Upper lobe of left lung (tissue), 6 donors: ENCODE data around the gene TMEM184B. TPM values are rescaled to one million over a fixed set of nuclear protein-coding genes. Genes with fewer than 3 reads are reported as not detected.
A peak's percentile ranks its signal among the peaks of the same experiment; 100 is the strongest.

Source experiments
- ATAC-seq, 2 donors: fragments of 200-7000 bp; cut with Tn5 transposase; one replicate each; pipeline ENCODE4 v1.9.1; 2022; ENCODE audit warnings: mild to moderate bottlenecking in 2 of 2, moderate library complexity in 2 of 2; ENCODE audit not compliant: low FRiP score in 2 of 2
- DNase-seq, 2 donors: peaks; one replicate each; pipeline ENCODE4 v3.0.0-alpha.2; 2019 to 2020
- H3K27ac ChIP-seq, 4 donors: fragments of 200-600 bp; sonication (generic); one replicate each; pipeline ENCODE4 v1.5.1; 2016 to 2019
- H3K27me3 ChIP-seq, 4 donors: fragments of 200-600 bp; sonication (generic); one replicate each; pipeline ENCODE4 v1.5.1; 2017 to 2019
- H3K36me3 ChIP-seq, 4 donors: fragments of 200-600 bp; sonication (generic); one replicate each; pipeline ENCODE4 v1.5.1; 2016 to 2019
- H3K4me1 ChIP-seq, 4 donors: fragments of 200-600 bp; sonication (generic); one replicate each; pipeline ENCODE4 v1.5.1; 2018 to 2019
- H3K4me3 ChIP-seq, 4 donors: fragments of 200-600 bp; sonication (generic); one replicate each; pipeline ENCODE4 v1.5.1; 2017 to 2019; ENCODE audit warnings: mild to moderate bottlenecking in 2 of 4, moderate library complexity in 1 of 4
- H3K9me3 ChIP-seq, 4 donors: fragments of 200-600 bp; sonication (generic); one replicate each; pipeline ENCODE4 v1.5.1; 2018 to 2019
- EP300 ChIP-seq, 4 donors: sonication (generic); formaldehyde crosslinking; IDR thresholded peaks; one replicate each; pipeline ENCODE4 v1.5.1; 2017; ENCODE audit warnings: antibody characterized with exemption in 4 of 4, control low read depth in 2 of 4
- POLR2A ChIP-seq, 4 donors: fragments of 450-650 bp; IDR thresholded peaks; one replicate each; pipeline ENCODE4 v1.5.1; 2016 to 2017; ENCODE audit warnings: antibody characterized with exemption in 4 of 4, mild to moderate bottlenecking in 2 of 4
- POLR2AphosphoS5 ChIP-seq, 2 donors: sonication (generic); formaldehyde crosslinking; IDR thresholded peaks; one replicate each; pipeline ENCODE4 v1.5.1; 2017; ENCODE audit warnings: antibody characterized with exemption in 2 of 2
- WGBS, 2 donors: methylation state at CpG; one replicate each; pipeline ENCODE4 v1.1.5; 2017 to 2018; 5-methylcytosine and 5-hydroxymethylcytosine counted together
- total RNA-seq, 6 donors: library from RNA; depleted of rRNA in 4 of 6; stranded (reverse); fragments of >200 nt in 4 of 6; gene quantifications; one replicate each; pipeline versions ENCODE4 v1.1.0 to v1.2.1, GENCODE V29; 2016 to 2021
- TF ChIP-seq, protein P1 (sequence below), 6 experiments: fragments of 450-650 bp in 4 of 6; fragments of 200-600 bp in 2 of 6; sonication (generic) in 2 of 6; IDR thresholded peaks; one replicate each; pipeline ENCODE4 v1.5.1; 2016 to 2019; ENCODE audit warnings: antibody characterized with exemption in 6 of 6
- donor health status: DM: no; HTN: no; CAD: no; lungs with moderate emphysema.
- donor health status: DM: no; HTN: yes; CAD: no; lungs with severe emphysema.

TMEM184B gene
- total RNA-seq, 6 donors from 2014 or later, result 47.5 to 141 (median 72.1) TPM

DNA sequence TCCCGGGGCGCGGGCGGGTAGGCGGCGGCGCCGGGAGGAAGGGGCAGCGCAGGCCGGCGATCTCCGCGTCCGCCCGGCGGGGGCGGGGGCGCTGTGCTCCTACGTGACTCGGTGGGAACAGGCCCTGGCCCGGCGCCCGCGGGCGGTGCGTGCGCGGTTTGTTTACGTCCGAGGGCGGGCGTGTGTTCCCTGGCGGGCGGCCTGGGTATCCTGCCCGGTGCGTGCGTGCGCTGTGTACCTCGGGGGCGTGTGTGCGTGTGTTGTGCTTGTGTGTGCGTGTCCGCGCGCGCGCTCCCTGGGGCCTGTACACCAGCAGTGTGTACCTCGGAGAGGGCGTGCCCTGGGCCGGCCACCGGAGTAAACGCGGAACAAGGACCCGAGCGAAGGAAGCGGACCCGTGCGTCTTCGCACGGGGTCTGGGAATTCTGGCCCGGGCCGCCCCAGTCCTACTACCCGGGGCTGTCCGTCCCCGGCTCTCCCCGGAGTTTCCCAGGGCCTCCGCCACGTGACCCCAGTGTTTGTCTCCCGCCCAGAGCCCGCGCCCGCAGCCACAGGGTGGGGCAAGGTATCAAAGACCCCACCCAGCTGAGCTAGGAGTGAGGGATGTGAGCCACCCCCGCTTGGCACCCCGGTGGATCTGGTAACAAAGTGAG lies 70.2 kb downstream of the TMEM184B start:
- Histone ChIP-seq H3K27me3 (no peaks in the 10 kb centered on the region), H3K36me3 (no peaks in the 10 kb centered on the region), H3K4me1 (peaks cover 20 to 29% (median 27%) of the 10 kb centered on the region in 4 donors), H3K27ac (peak overlapping the region; percentile 96 to 99 (median 98)), H3K9me3 (no peaks in the 10 kb centered on the region), H3K4me3 (peak overlapping the region; percentile 60 to 88 (median 78))
- DNase-seq, result peak; percentile 90 to 98
- TF ChIP-seq EP300 (IDR thresholded peaks at IDR 0.05) (peak in 3 of 4 donors; percentile 74 to 98 (median 96)), POLR2AphosphoS5 (IDR thresholded peaks at IDR 0.05) (peak; percentile 89 to 90), POLR2A (IDR thresholded peaks at IDR 0.05) (peak in 2 of 4 donors; percentile 24 to 41)
- TF ChIP-seq, protein P1, sequence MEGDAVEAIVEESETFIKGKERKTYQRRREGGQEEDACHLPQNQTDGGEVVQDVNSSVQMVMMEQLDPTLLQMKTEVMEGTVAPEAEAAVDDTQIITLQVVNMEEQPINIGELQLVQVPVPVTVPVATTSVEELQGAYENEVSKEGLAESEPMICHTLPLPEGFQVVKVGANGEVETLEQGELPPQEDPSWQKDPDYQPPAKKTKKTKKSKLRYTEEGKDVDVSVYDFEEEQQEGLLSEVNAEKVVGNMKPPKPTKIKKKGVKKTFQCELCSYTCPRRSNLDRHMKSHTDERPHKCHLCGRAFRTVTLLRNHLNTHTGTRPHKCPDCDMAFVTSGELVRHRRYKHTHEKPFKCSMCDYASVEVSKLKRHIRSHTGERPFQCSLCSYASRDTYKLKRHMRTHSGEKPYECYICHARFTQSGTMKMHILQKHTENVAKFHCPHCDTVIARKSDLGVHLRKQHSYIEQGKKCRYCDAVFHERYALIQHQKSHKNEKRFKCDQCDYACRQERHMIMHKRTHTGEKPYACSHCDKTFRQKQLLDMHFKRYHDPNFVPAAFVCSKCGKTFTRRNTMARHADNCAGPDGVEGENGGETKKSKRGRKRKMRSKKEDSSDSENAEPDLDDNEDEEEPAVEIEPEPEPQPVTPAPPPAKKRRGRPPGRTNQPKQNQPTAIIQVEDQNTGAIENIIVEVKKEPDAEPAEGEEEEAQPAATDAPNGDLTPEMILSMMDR (IDR thresholded peaks at IDR 0.05), result peak; percentile 30 to 79 (median 54)
- ATAC-seq, result peak; percentile 74 to 87
- 0% methylated on average over 55 of the region's 74 CpGs; no CpG with 5 or more reads in 1 of the 2 donors for WGBS, 2 donors

DNA sequence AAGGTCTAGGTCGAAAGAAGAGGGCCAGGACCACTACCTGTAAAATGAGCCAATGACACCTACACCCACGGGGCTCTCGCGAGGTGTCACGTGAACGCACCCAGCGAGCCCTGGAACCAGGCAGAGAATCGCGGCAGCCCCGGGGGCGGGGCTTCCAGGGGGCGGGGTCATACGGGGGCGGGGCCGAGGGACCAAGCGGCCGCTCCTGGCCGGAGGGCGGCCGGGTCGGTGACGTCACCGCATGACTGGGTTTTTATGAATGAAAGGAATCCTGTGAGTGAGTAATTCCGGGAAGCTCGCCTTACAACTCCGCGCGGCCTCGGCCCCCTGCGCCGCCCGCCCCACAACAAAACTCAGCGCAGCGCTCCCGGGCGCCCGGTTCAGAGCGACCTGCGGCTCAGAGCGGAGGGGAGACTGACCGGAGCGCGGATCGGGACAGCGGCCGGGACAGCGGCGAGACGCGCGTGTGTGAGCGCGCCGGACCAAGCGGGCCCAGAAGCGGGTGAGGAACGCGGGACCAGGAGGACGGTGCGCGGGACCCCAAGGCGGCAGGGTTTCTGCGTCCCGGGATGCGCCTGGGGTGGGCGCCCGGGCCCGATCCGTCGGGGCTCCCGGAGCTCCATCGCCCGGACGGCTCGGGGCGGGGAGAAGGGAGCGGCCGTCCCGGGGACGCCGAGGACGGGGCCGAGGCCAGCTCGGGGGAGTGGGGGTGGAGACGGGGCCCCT lies 70.9 kb downstream of the TMEM184B start, which contains the start of gene MAFF:
Gene MAFF (plus strand): TSS at position 284 of the 726 bp plus-strand sequence. CDS start 11,860 bp downstream, outside the sequence.
- ATAC-seq (peak; percentile 86 to 90), DNase-seq (peak; percentile 97 to 98)
- Histone ChIP-seq H3K27me3 (no peaks in the 10 kb centered on the region), H3K27ac (peak within 1 kb of the TSS; percentile 96 to 99 (median 98)), H3K9me3 (no peaks in the 10 kb centered on the region), H3K4me3 (peak within 1 kb of the TSS; percentile 60 to 88 (median 78)), H3K4me1 (peaks cover 20 to 29% (median 27%) of the 10 kb centered on the region in 4 donors), H3K36me3 (no peaks in the 10 kb centered on the region)
- TF ChIP-seq POLR2A (IDR thresholded peaks at IDR 0.05), result peak in 3 of 4 donors; percentile 87 to 98 (median 95)
- TF ChIP-seq POLR2AphosphoS5 (IDR thresholded peaks at IDR 0.05), result peak; percentile 92 to 96
- peak in 2 of 4 donors; percentile 49 to 59 for TF ChIP-seq EP300 (IDR thresholded peaks at IDR 0.05)
- TF ChIP-seq, protein P1 (IDR thresholded peaks at IDR 0.05), result no peak
- 1% methylated on average over 69 of the region's 85 CpGs; no CpG with 5 or more reads in 1 of the 2 donors for WGBS, 2 donors

DNA sequence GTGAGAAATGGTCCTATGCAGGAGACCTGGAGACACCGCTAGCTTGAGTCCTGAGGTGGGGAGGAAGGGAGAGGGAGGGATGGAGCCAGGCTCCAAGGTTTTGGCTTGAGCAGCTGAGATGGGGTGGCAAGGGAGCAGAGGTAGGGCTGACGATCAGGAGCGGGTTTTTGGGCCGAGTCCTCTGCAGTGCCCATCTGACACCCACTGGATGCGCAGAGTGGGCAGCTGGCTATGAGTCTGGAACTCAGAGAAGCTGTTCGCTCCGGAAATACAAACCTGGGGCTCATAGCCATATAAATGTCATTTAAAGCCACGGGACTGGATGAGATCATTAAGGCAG lies 71.5 kb downstream of the TMEM184B start:
- peak overlapping the region in 3 of 4 donors; percentile 70 to 88 (median 87) for H3K4me3 ChIP-seq
- DNase-seq (no peak), ATAC-seq (no peak)
- H3K27ac ChIP-seq, result peak overlapping the region; percentile 96 to 99 (median 98)
- no peaks in the 10 kb centered on the region for H3K27me3 ChIP-seq
- peaks cover 20 to 29% (median 27%) of the 10 kb centered on the region in 4 donors for H3K4me1 ChIP-seq
- H3K9me3 ChIP-seq, result no peaks in the 10 kb centered on the region
- TF ChIP-seq, protein P1 (IDR thresholded peaks at IDR 0.05), result no peak
- TF ChIP-seq POLR2AphosphoS5 (IDR thresholded peaks at IDR 0.05), result no peak
- TF ChIP-seq EP300 (IDR thresholded peaks at IDR 0.05), result no peak
- no peak for TF ChIP-seq POLR2A (IDR thresholded peaks at IDR 0.05)
- H3K36me3 ChIP-seq, result no peaks in the 10 kb centered on the region
- WGBS, 2 donors, result 27 to 28% methylated on average over 7 to 8 of the region's 8 CpGs

DNA sequence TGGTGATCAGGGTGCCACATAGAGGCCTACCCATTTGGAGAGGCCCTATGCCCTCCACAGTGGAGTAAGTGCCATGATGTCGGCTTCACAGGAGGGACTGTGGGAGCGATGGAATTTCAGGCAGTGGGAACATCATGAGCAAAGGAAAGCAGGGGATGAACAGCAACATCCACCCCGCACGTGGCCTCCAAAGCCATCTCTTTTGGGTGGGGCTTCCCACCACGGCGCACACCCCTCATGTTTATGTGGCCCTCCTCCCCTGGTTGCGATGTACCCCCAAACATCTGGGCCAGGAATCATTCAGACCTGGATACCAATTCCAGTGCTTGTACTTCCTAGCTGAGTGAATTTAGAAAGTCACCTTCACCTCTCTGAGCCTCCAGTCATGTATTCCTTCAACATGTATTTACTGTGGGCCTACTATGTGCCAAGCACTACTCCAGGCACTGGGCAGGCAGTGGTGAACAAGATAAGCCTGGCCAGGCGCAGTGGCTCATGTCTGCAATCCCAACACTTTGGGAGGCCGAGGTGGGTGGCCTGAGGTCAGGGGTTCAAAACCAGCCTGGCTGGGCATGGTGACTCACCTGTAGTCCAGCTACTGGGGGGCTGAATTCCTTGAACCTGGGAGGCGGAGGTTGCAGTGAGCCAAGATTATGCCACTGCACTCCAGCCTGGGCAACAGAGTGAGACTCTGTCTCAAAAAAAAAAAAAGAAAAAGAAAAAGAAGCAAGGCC lies 72.8 kb downstream of the TMEM184B start:
- ATAC-seq, result no peak

More for the DNA sequence above, 72.8 kb downstream of the TMEM184B start:
- no peaks in the 10 kb centered on the region for H3K9me3 ChIP-seq
- H3K36me3 ChIP-seq, result no peaks in the 10 kb centered on the region
- TF ChIP-seq POLR2AphosphoS5 (IDR thresholded peaks at IDR 0.05) (no peak), EP300 (IDR thresholded peaks at IDR 0.05) (no peak), POLR2A (IDR thresholded peaks at IDR 0.05) (no peak)
- TF ChIP-seq, protein P1 (IDR thresholded peaks at IDR 0.05), result no peak
- no peak overlapping the region for H3K27ac ChIP-seq
- peaks cover 18 to 23% (median 22%) of the 10 kb centered on the region in 4 donors for H3K4me1 ChIP-seq
- H3K27me3 ChIP-seq, result no peaks in the 10 kb centered on the region
- H3K4me3 ChIP-seq, result no peak overlapping the region
- no peak for DNase-seq
- whole genome bisulfite sequencing, 2 donors, result 82 to 86% methylated on average over 10 of the region's 10 CpGs
